Smooth muscle cell (in vitro differentiated cells): ENCODE measurements around the gene ATG2A. TPM values are rescaled to one million over a fixed set of nuclear protein-coding genes. Genes with fewer than 3 reads are reported as not detected.

Experiments
- DNase-seq: peaks from one replicate; lab custom pipeline; 2025; ENCODE audit not compliant: unreplicated experiment; lab: John Stamatoyannopoulos, UW
- H2AFZ ChIP-seq: fragments of 200-600 bp; sonication (generic); 2 replicates; pipeline ENCODE4 v1.6.0; 2016; ENCODE audit warnings: antibody characterized with exemption, low read depth, mild to moderate bottlenecking
- H3F3A ChIP-seq: fragments of 200-600 bp; sonication (generic); 2 replicates; pipeline ENCODE4 v1.6.0; 2017; ENCODE audit warnings: antibody characterized with exemption, low read depth
- H3K27ac ChIP-seq: fragments of 200-600 bp; sonication (generic); 2 replicates; pipeline ENCODE4 v1.5.1; 2016; ENCODE audit warnings: low read depth, mild to moderate bottlenecking
- H3K27me3 ChIP-seq: fragments of 200-600 bp; sonication (generic); 2 replicates; pipeline ENCODE4 v1.6.1; 2016; ENCODE audit warnings: low read depth, mild to moderate bottlenecking
- H3K36me3 ChIP-seq: fragments of 200-600 bp; sonication (generic); 2 replicates; pipeline ENCODE4 v1.5.1; 2016; ENCODE audit warnings: low read depth
- H3K4me1 ChIP-seq: fragments of 200-600 bp; sonication (generic); 2 replicates; pipeline ENCODE4 v1.5.1; 2016; ENCODE audit warnings: low read depth
- H3K4me2 ChIP-seq: fragments of 200-600 bp; sonication (generic); 2 replicates; pipeline ENCODE4 v1.6.0; 2016; ENCODE audit warnings: mild to moderate bottlenecking
- H3K4me3 ChIP-seq: fragments of 200-600 bp; sonication (generic); 2 replicates; pipeline ENCODE4 v1.5.1; 2016; ENCODE audit warnings: mild to moderate bottlenecking
- H3K79me2 ChIP-seq: fragments of 200-600 bp; sonication (generic); 2 replicates; pipeline ENCODE4 v1.6.0; 2016; ENCODE audit warnings: low read depth, mild to moderate bottlenecking
- H3K9ac ChIP-seq: fragments of 200-600 bp; sonication (generic); 2 replicates; pipeline ENCODE4 v1.6.0; 2016; ENCODE audit warnings: low read depth
- H3K9me3 ChIP-seq: fragments of 200-600 bp; sonication (generic); replicated peaks from 2 replicates; pipeline ENCODE4 v1.5.1; 2016; ENCODE audit warnings: low read depth
- H4K20me1 ChIP-seq: fragments of 200-600 bp; sonication (generic); 2 replicates; pipeline ENCODE4 v1.6.0; 2016; ENCODE audit warnings: low read depth
- WGBS: methylation state at CpG from one replicate; pipeline ENCODE4 v1.1.7; 2016; ENCODE audit warnings: low lambda C conversion rate; 5-methylcytosine and 5-hydroxymethylcytosine counted together
- polyA plus RNA-seq: library from polyadenylated mRNA; unstranded; fragments of >200 nt; fragmentation: Nextera tagmentation; extraction: Ambion mirVana; gene quantifications from 2 replicates; pipeline ENCODE4 v1.2.1, GENCODE V29; 2016
- total RNA-seq: library from RNA; depleted of rRNA; stranded (reverse); fragments of >200 nt; gene quantifications from 2 replicates; pipeline ENCODE4 v1.2.3, GENCODE V29; 2014
- TF ChIP-seq, protein P1 (sequence below): fragments of 200-600 bp; sonication (generic); IDR thresholded peaks from 2 replicates; pipeline ENCODE4 v1.5.1; 2017; ENCODE audit warnings: borderline replicate concordance, mild to moderate bottlenecking, antibody characterized with exemption; ENCODE audit not compliant: insufficient read depth, poor library complexity, severe bottlenecking

ATG2A gene
- total and polyA plus RNA-seq, 2 experiments from 2014 or later: 4.9 to 6.2 TPM

DNA sequence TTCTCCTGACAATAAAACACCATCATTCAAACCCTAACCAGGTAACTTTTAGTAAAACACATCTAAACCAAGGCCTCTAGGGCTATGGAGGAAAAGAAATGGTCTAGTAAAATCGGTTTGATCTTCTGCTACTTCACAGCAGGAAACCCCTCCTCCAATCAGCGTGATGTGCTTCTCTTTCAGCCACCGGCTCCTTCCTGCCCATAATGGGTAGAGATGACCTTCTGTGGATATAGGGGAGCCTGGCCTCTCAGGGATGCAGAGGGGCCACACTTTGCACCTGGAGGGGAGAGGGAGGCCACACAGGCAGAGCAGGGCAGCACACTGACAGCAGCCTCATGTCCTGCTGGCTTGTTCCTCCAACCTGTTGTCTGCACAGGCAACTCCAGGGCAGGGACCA, 45.5 kb downstream of the ATG2A start:
- H3K36me3 ChIP-seq: no peaks in the 10 kb centered on the region
- H3K4me1 ChIP-seq: peaks cover 24% of the 10 kb centered on the region
- H3K9ac ChIP-seq: no peak overlapping the region

GRCh38 chr11:64870893-64871466, 46.0 kb downstream of the ATG2A start:
- Histone ChIP-seq H3K27ac (peak overlapping the region; percentile 88), H4K20me1 (peaks cover 89% of the 10 kb centered on the region), H3K27me3 (no peaks in the 10 kb centered on the region)

More for the DNA sequence above, 45.5 kb downstream of the ATG2A start:
- H3K4me3 ChIP-seq: no peak overlapping the region
- H2AFZ ChIP-seq: no peak overlapping the region
- 88% methylated on average over 3 of the region's 3 CpGs for WGBS
- no peaks in the 10 kb centered on the region for H3K9me3 ChIP-seq
- peak overlapping the region; percentile 88 for H3K27ac ChIP-seq
- peaks cover 84% of the 10 kb centered on the region for H3K79me2 ChIP-seq
- no peak for DNase-seq
- peaks cover 20% of the 10 kb centered on the region for H3F3A ChIP-seq
- TF ChIP-seq, protein P1, sequence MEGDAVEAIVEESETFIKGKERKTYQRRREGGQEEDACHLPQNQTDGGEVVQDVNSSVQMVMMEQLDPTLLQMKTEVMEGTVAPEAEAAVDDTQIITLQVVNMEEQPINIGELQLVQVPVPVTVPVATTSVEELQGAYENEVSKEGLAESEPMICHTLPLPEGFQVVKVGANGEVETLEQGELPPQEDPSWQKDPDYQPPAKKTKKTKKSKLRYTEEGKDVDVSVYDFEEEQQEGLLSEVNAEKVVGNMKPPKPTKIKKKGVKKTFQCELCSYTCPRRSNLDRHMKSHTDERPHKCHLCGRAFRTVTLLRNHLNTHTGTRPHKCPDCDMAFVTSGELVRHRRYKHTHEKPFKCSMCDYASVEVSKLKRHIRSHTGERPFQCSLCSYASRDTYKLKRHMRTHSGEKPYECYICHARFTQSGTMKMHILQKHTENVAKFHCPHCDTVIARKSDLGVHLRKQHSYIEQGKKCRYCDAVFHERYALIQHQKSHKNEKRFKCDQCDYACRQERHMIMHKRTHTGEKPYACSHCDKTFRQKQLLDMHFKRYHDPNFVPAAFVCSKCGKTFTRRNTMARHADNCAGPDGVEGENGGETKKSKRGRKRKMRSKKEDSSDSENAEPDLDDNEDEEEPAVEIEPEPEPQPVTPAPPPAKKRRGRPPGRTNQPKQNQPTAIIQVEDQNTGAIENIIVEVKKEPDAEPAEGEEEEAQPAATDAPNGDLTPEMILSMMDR: no peak
- no peaks in the 10 kb centered on the region for H3K27me3 ChIP-seq
- H4K20me1 ChIP-seq: peaks cover 89% of the 10 kb centered on the region
- H3K4me2 ChIP-seq: no peak overlapping the region

DNA sequence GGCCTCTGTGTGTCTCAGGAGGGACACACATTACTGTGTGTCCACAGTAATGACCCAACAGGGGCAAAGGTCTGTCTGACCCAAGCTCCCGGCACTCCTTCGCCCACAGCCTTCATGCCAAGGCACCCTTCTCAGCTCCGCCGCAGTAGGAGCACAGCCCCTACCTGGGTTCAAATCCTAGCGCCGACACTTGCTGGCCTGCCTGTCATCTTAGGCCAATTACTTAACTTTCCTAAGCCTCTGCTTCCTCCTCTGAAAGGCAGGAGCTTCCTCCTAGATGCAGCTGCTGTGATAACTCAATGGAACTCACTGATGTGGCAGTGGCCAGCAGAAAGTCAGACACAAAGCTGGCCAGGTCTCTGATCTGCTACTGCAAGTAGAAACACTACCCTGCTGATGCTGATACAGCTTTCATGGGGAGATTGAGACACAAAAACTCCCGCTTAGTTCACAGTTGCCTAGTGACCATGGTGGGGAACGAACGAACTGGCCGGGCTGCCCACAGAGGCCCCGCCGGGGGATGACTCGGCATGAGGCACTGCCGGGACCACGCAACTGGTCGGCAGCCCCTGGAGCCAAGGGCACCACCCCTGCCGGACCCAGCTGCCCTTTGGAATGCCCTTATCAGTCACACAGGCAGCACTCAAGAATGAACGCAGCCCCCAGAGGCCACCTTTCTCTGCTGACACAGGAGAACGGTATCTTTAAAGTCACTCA, 46.7 kb downstream of the ATG2A start:
- peak overlapping the region; percentile 74 for H3K9ac ChIP-seq
- no peaks in the 10 kb centered on the region for H3K36me3 ChIP-seq
- H2AFZ ChIP-seq: no peak overlapping the region
- H3K4me3 ChIP-seq: no peak overlapping the region
- peaks cover 89% of the 10 kb centered on the region for H4K20me1 ChIP-seq
- H3K4me1 ChIP-seq: peaks cover 19% of the 10 kb centered on the region
- peaks cover 27% of the 10 kb centered on the region for H3F3A ChIP-seq
- no peaks in the 10 kb centered on the region for H3K9me3 ChIP-seq
- TF ChIP-seq, protein P1: no peak
- peak overlapping the region; percentile 88 for H3K27ac ChIP-seq
- peak; percentile 22 for DNase-seq
- H3K27me3 ChIP-seq: no peaks in the 10 kb centered on the region
- peaks cover 82% of the 10 kb centered on the region for H3K79me2 ChIP-seq
- WGBS: 23% methylated on average over 19 of the region's 19 CpGs
- peak overlapping the region; percentile 58 for H3K4me2 ChIP-seq

More at GRCh38 chr11:64870893-64871466, 46.0 kb downstream of the ATG2A start:
- Histone ChIP-seq H3K9me3 (no peaks in the 10 kb centered on the region), H3K36me3 (no peaks in the 10 kb centered on the region), H3K9ac (peak overlapping the region; percentile 60), H3K4me2 (peak overlapping the region; percentile 58), H3F3A (peaks cover 24% of the 10 kb centered on the region), H3K79me2 (peaks cover 84% of the 10 kb centered on the region), H3K4me1 (peaks cover 19% of the 10 kb centered on the region), H2AFZ (no peak overlapping the region), H3K4me3 (no peak overlapping the region)
- TF ChIP-seq, protein P1: no peak
- WGBS: 79% methylated on average over 19 of the region's 20 CpGs
- DNase-seq: no peak
